Keratinocyte (primary cell): ENCODE measurements around the gene UNC5A. TPM values are rescaled to one million over a fixed set of nuclear protein-coding genes. Genes with fewer than 3 reads are reported as not detected.
A peak's percentile ranks its signal among the peaks of the same experiment; 100 is the strongest.
"Not testable (repeated sequence)": the region's sequence is repeated elsewhere in the genome, so short reads cannot be mapped to it uniquely, and the experiment has no call there.

ENCODE experiments used
- DNase-seq: peaks from one replicate; pipeline ENCODE4 v3.0.0-alpha.2; 2011; ENCODE audit warnings: low read depth, missing footprints, low spot score
- FAIRE-seq: peaks from 2 replicates; lab custom pipeline; 2011; peaks lifted over from hg19 to GRCh38; lab: Jason Lieb, UNC
- H2AFZ ChIP-seq: 2 replicates; pipeline ENCODE4 v1.6.0; 2012; ENCODE audit warnings: low read length, control low read depth, inconsistent platforms; ENCODE audit not compliant: control insufficient read depth
- H3K27ac ChIP-seq: 2 replicates; pipeline ENCODE4 v1.5.1; 2011; ENCODE audit warnings: low read length; ENCODE audit not compliant: control insufficient read depth, insufficient read depth
- H3K27me3 ChIP-seq: 3 replicates; pipeline ENCODE4 v1.6.0; 2011; ENCODE audit warnings: low read length; ENCODE audit not compliant: control insufficient read depth, insufficient read depth; ENCODE audit errors: extremely low read depth
- H3K36me3 ChIP-seq, 2 experiments: 2 replicates in 1 of 2; 3 replicates in 1 of 2; pipeline ENCODE4 v1.5.1; 2011; ENCODE audit warnings: low read length in 2 of 2, mild to moderate bottlenecking in 1 of 2; ENCODE audit not compliant: control insufficient read depth in 2 of 2, insufficient read depth in 2 of 2; ENCODE audit errors: extremely low read depth in 1 of 2
- H3K4me1 ChIP-seq: 3 replicates; pipeline ENCODE4 v1.5.1; 2011; ENCODE audit warnings: low read length; ENCODE audit not compliant: control insufficient read depth, insufficient read depth; ENCODE audit errors: extremely low read depth
- H3K4me2 ChIP-seq: 3 replicates; pipeline ENCODE4 v1.6.0; 2011; ENCODE audit warnings: low read depth, low read length; ENCODE audit not compliant: control insufficient read depth, insufficient read depth; ENCODE audit errors: extremely low read depth
- H3K4me3 ChIP-seq, 3 experiments: fragments of 200-600 bp in 1 of 3; sonication (generic) in 1 of 3; 2 replicates in 2 of 3; 3 replicates in 1 of 3; pipeline ENCODE4 v1.5.1; 2011 to 2016; ENCODE audit warnings: low read length in 3 of 3, mild to moderate bottlenecking in 3 of 3, control low read depth in 2 of 3, inconsistent platforms in 1 of 3, low read depth in 1 of 3, mixed read lengths in 1 of 3, mixed run types in 1 of 3, moderate library complexity in 1 of 3; ENCODE audit not compliant: control insufficient read depth in 2 of 3, insufficient read depth in 2 of 3; ENCODE audit errors: extremely low read depth in 1 of 3
- H3K79me2 ChIP-seq: 2 replicates; pipeline ENCODE4 v1.6.0; 2012; ENCODE audit warnings: low read length; ENCODE audit not compliant: control insufficient read depth, insufficient read depth
- H3K9ac ChIP-seq: 3 replicates; pipeline ENCODE4 v1.6.0; 2011; ENCODE audit warnings: low read length; ENCODE audit not compliant: control insufficient read depth, insufficient read depth; ENCODE audit errors: extremely low read depth
- H3K9me1 ChIP-seq: 3 replicates; pipeline ENCODE4 v1.6.0; 2011; ENCODE audit warnings: low read length; ENCODE audit not compliant: control insufficient read depth, insufficient read depth; ENCODE audit errors: extremely low read depth
- H3K9me3 ChIP-seq: 2 replicates; pipeline ENCODE4 v1.5.1; 2012; ENCODE audit warnings: low read depth, low read length; ENCODE audit not compliant: control insufficient read depth
- H4K20me1 ChIP-seq: 3 replicates; pipeline ENCODE4 v1.6.0; 2011; ENCODE audit warnings: low read length; ENCODE audit not compliant: control insufficient read depth, insufficient read depth; ENCODE audit errors: extremely low read depth
- EZH2 ChIP-seq: IDR thresholded peaks from one replicate; pipeline ENCODE4 v1.6.1; 2012; ENCODE audit warnings: inconsistent platforms, mild to moderate bottlenecking, low read length, moderate library complexity
- dilution Hi-C: fragments of 300-500 bp; cut with MboI; formaldehyde crosslinking; loops from one replicate; pipeline ENCODE4 v1.7.0; 2020; ENCODE audit warnings: low sequenced_read_pairs; ENCODE audit not compliant: extremely low pct_ligation_motif_present
- polyA plus RNA-seq, 5 experiments: library from polyadenylated mRNA; depleted of rRNA in 3 of 5; stranded (reverse) in 3 of 5; stranded (forward) in 1 of 5; unstranded in 1 of 5; fragments of >200 nt; gene quantifications; 1 replicate in 1 of 5; 2 replicates in 3 of 5; 3 replicates in 1 of 5; pipeline versions ENCODE4 v1.2.1 to v1.2.3, GENCODE V29; 2011 to 2012; ENCODE audit warnings: missing spikeins in 2 of 5, low read depth in 1 of 5, low replicate concordance in 1 of 5
- TF ChIP-seq, protein P1 (sequence below), 3 experiments: IDR thresholded peaks in 1 of 3; conservative IDR thresholded peaks in 1 of 3; optimal IDR thresholded peaks in 1 of 3; 2 replicates in 2 of 3; 3 replicates in 1 of 3; pipeline versions ENCODE3 to v1.5.1; 2011; ENCODE audit warnings: low read length in 3 of 3, mild to moderate bottlenecking in 3 of 3, moderate library complexity in 2 of 3, control low read depth in 1 of 3, inconsistent platforms in 1 of 3; ENCODE audit not compliant: insufficient read depth in 2 of 3; ENCODE audit errors: extremely low read depth in 1 of 3

Gene UNC5A
- polyA plus RNA-seq, 1 donor (not counting 4 experiments of a cell fraction or from before 2014, with no cell fraction given), result not detected

DNA sequence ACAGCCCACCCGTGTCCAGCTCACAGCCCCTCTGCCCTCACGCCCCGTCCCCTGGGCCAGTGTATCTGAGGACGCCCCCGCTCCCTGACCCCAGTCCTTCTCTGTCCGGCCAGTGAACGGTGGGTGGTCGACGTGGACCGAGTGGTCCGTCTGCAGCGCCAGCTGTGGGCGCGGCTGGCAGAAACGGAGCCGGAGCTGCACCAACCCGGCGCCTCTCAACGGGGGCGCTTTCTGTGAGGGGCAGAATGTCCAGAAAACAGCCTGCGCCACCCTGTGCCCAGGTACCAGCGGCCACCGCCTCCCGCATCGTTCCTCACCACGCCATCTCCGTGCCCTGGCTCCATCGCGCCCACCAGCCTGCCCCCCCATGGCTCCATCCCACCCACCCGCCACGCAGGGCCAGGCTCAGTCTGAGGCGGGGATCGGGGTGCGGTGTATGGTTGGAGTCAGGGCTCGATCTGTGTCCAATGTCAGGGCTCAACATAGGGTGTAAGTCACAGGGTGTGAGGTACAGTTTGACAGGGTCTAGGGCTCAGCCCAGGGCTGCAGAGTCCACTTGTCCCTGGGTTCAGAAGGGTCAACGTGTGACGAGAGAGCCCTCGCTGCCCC, 59.2 kb downstream of the UNC5A start:
- TF ChIP-seq EZH2, result no peak
- TF ChIP-seq, protein P1, sequence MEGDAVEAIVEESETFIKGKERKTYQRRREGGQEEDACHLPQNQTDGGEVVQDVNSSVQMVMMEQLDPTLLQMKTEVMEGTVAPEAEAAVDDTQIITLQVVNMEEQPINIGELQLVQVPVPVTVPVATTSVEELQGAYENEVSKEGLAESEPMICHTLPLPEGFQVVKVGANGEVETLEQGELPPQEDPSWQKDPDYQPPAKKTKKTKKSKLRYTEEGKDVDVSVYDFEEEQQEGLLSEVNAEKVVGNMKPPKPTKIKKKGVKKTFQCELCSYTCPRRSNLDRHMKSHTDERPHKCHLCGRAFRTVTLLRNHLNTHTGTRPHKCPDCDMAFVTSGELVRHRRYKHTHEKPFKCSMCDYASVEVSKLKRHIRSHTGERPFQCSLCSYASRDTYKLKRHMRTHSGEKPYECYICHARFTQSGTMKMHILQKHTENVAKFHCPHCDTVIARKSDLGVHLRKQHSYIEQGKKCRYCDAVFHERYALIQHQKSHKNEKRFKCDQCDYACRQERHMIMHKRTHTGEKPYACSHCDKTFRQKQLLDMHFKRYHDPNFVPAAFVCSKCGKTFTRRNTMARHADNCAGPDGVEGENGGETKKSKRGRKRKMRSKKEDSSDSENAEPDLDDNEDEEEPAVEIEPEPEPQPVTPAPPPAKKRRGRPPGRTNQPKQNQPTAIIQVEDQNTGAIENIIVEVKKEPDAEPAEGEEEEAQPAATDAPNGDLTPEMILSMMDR (optimal IDR thresholded peaks at IDR 0.05 in 1 of 3, IDR thresholded peaks at IDR 0.05 in 1 of 3, conservative IDR thresholded peaks at IDR 0.05 in 1 of 3; ENCODE audit: extremely low read depth in 1 of 3, insufficient read depth in 2 of 3, low read length in 3 of 3), result no peak
- H3K36me3 ChIP-seq, result no peaks in the 10 kb centered on the region
- no peaks in the 10 kb centered on the region for H3K9me3 ChIP-seq
- no peak overlapping the region for H3K4me2 ChIP-seq
- H3K4me3 ChIP-seq, result no peak overlapping the region
- peaks cover 4% of the 10 kb centered on the region for H3K4me1 ChIP-seq
- no peak overlapping the region for H2AFZ ChIP-seq
- H3K9me1 ChIP-seq, result no peaks in the 10 kb centered on the region
- DNase-seq (no peak), FAIRE-seq (no peak)
- H3K27ac ChIP-seq, result no peak overlapping the region
- dilution Hi-C loops, result no loop called here
- H3K27me3 ChIP-seq, result peaks cover 37% of the 10 kb centered on the region
- no peaks in the 10 kb centered on the region for H4K20me1 ChIP-seq
- H3K79me2 ChIP-seq, result no peaks in the 10 kb centered on the region
- H3K9ac ChIP-seq, result no peak overlapping the region

DNA sequence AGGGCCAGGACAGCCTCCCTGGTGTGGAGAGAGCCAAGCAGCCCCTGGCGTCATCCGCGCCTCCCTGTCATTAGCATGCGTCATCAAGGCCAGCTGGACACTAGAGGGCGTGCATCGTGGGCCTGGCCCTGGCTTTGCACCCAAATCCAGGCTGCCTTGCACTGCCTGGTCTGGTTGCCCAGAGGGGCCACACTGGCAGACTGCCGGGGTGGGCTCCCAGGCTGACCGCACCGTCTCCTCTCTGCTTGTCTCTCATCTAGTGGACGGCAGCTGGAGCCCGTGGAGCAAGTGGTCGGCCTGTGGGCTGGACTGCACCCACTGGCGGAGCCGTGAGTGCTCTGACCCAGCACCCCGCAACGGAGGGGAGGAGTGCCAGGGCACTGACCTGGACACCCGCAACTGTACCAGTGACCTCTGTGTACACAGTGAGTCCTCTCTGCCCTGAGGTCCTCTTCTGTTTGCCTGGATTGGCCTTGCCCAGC, 59.8 kb downstream of the UNC5A start:
- no peak overlapping the region for H3K4me2 ChIP-seq
- H3K4me3 ChIP-seq, result no peak overlapping the region
- H4K20me1 ChIP-seq, result no peaks in the 10 kb centered on the region
- FAIRE-seq (no peak), DNase-seq (no peak)
- H3K9me1 ChIP-seq, result no peaks in the 10 kb centered on the region
- no peaks in the 10 kb centered on the region for H3K9me3 ChIP-seq
- no peak overlapping the region for H3K27ac ChIP-seq
- no peaks in the 10 kb centered on the region for H3K79me2 ChIP-seq
- dilution Hi-C loops, result no loop called here
- H3K27me3 ChIP-seq, result peaks cover 43% of the 10 kb centered on the region
- H3K9ac ChIP-seq, result no peak overlapping the region
- H3K4me1 ChIP-seq, result peaks cover 4% of the 10 kb centered on the region
- no peaks in the 10 kb centered on the region for H3K36me3 ChIP-seq
- TF ChIP-seq EZH2, result no peak
- TF ChIP-seq, protein P1 (optimal IDR thresholded peaks at IDR 0.05 in 1 of 3, IDR thresholded peaks at IDR 0.05 in 1 of 3, conservative IDR thresholded peaks at IDR 0.05 in 1 of 3; ENCODE audit: extremely low read depth in 1 of 3, insufficient read depth in 2 of 3, low read length in 3 of 3), result peak; percentile 13 to 63 (median 41)
- no peak overlapping the region for H2AFZ ChIP-seq

DNA sequence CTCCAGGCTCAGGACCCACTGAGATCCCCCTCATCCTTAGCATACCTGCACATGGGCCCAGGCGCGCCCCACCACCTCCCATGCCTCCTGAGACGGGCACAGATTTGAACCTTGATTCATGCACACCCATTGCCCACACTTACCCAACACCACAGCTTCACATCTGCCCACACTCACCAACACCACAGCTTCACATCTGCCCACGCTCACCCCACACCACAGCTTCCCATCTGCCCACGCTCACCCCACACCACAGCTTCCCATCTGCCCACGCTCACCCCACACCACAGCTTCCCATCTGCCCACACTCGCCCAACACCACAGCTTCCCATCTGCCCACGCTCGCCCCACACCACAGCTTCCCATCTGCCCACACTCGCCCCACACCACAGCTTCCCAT, 60.3 kb downstream of the UNC5A start:
- H3K4me1 ChIP-seq, H3K79me2 ChIP-seq, H3K36me3 ChIP-seq, H3K9ac ChIP-seq, H4K20me1 ChIP-seq, H3K27ac ChIP-seq, FAIRE-seq, DNase-seq, H2AFZ ChIP-seq, H3K9me1 ChIP-seq, H3K9me3 ChIP-seq, H3K4me3 ChIP-seq, H3K4me2 ChIP-seq, dilution Hi-C loops: not testable (repeated sequence)
- peaks cover 43% of the 10 kb centered on the region for H3K27me3 ChIP-seq

DNA sequence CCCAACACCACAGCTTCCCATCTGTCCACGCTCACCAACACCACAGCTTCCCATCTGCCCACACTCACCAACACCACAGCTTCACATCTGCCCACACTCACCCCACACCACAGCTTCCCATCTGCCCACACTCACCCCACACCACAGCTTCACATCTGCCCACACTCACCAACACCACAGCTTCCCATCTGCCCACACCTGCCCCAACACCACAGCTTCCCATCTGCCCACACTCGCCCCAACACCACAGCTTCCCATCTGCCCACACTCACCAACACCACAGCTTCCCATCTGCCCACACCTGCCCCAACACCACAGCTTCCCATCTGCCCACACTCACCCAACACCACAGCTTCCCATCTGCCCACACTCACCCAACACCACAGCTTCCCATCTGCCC, 62.2 kb downstream of the UNC5A start:
- H3K9me3 ChIP-seq, H3K4me2 ChIP-seq, DNase-seq, H3K36me3 ChIP-seq, H3K9me1 ChIP-seq, H3K79me2 ChIP-seq, H2AFZ ChIP-seq, FAIRE-seq, H4K20me1 ChIP-seq, H3K27ac ChIP-seq, H3K4me3 ChIP-seq, dilution Hi-C loops, H3K9ac ChIP-seq, H3K4me1 ChIP-seq: not testable (repeated sequence)
- H3K27me3 ChIP-seq, result peaks cover 43% of the 10 kb centered on the region
